ENCODE data around the gene CPNE6. TPM values are rescaled to one million over a fixed set of nuclear protein-coding genes. Genes with fewer than 3 reads are reported as not detected.

CPNE6 gene
- total RNA-seq, 1 donor = not detected

DNA sequence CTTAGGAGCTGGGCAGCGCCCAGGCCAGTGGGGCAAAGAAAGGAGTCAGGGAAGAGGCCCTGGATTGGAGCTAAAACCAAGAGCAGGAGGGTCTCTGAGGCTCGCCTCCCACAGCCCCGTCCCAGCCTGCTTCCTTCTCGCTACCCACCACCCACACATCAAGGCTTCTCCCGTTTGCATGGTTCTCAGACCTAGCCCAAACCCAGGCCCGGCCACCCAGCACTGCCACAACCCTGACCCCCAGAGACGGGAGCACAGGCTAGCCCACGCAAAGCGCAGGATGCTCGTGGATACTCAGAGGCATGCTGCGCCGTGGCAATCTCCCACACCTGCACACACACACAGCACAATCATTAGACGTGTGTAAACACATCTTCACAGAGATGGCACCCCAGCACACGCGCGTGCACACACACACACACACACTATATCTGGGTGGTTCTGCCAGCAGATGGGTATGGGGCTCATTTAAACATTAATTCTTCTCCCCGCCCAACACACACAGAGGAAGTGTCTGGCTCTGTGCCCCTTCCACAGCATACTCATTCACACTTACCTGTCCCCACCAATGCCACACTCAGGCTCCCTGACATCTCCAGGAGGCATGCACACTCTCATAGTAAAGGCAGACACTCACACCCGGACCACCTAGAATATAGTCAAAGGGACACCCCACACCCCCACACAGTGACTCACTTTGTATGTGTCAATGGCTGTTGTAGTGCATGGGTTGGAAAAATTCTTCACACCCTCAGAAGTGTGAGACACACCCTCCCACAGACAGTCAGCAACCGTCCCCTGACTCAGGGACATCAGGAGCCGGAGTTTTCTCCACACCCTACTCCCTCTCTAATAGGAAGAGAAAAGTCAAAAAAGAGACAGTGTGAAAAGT, 18.5 kb upstream of the CPNE6 start:
- TF ChIP-seq, protein P1, sequence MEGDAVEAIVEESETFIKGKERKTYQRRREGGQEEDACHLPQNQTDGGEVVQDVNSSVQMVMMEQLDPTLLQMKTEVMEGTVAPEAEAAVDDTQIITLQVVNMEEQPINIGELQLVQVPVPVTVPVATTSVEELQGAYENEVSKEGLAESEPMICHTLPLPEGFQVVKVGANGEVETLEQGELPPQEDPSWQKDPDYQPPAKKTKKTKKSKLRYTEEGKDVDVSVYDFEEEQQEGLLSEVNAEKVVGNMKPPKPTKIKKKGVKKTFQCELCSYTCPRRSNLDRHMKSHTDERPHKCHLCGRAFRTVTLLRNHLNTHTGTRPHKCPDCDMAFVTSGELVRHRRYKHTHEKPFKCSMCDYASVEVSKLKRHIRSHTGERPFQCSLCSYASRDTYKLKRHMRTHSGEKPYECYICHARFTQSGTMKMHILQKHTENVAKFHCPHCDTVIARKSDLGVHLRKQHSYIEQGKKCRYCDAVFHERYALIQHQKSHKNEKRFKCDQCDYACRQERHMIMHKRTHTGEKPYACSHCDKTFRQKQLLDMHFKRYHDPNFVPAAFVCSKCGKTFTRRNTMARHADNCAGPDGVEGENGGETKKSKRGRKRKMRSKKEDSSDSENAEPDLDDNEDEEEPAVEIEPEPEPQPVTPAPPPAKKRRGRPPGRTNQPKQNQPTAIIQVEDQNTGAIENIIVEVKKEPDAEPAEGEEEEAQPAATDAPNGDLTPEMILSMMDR (IDR thresholded peaks at IDR 0.05; ENCODE audit: insufficient read depth, low read length) = no peak
- DNase-seq (ENCODE audit: low read depth) = no peak
- peak overlapping the region; percentile 63 for H3K4me3 ChIP-seq (ENCODE audit: low read depth, low read length)

DNA sequence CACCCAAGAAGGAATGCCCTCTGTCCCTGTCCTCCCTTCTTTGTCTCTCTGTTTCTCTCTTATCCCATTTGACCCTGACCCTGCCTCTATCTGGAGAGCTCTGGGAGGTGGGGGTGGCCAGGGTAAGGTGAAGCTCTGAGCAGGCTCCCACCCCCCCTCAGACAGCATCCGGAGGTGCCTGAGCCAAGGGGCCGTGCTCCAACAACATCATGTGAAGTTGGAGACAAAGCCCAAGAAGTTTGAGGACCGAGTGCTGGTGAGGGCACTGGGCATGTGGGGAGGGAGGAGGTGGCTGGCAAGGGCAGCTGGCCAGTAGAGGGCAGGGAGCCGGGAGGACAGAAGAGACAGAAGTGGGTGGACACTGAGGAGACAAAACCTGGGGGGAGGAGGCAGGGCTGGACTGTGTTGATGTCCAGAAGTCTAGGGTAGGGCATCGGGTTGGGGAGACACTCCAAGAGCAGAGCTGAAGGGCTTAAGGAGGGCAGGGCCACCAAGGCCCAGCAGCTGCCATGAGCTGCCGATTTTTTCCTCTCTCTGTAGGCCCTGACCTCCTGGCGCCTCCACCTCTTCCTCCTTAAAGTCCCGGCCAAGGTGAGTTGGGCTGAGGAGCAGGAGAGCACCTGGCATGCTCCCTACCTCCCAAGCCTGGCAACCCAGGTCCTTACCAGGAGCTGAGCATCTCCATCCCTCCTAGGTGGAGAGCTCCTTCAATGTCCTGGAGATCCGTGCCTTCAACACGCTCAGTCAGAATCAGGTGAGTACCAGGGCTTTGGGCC, 17.6 kb upstream of the CPNE6 start:
- no peak overlapping the region for H3K4me3 ChIP-seq (ENCODE audit: low read depth, low read length)
- DNase-seq (ENCODE audit: low read depth) = no peak
- TF ChIP-seq, protein P1 (IDR thresholded peaks at IDR 0.05; ENCODE audit: insufficient read depth, low read length) = no peak

DNA sequence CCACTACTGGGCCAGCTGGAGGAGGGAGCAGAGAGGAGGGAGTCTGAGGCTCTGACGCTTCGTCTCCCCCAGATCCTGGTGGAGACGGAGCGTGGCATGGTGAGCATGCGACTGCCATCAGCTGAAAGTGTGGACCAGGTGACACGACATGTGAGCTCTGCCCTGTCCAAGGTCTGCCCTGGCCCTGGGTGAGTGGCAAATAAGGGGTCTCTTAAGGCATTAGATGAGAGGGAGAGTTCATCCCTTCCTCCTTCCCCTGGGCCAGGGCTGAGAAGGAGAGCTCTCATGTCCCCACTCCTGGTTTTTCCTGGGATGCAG, 17.1 kb upstream of the CPNE6 start:
- TF ChIP-seq, protein P1 (IDR thresholded peaks at IDR 0.05; ENCODE audit: insufficient read depth, low read length) = no peak
- no peak overlapping the region for H3K4me3 ChIP-seq (ENCODE audit: low read depth, low read length)
- DNase-seq (ENCODE audit: low read depth) = no peak

GRCh38 chr14:24054646-24055045, 16.7 kb upstream of the CPNE6 start:
- TF ChIP-seq, protein P1 (IDR thresholded peaks at IDR 0.05; ENCODE audit: insufficient read depth, low read length) = no peak

GRCh38 chr14:24055971-24056799, 15.2 kb upstream of the CPNE6 start:
- no peak for DNase-seq (ENCODE audit: low read depth)
- TF ChIP-seq, protein P1 (IDR thresholded peaks at IDR 0.05; ENCODE audit: insufficient read depth, low read length) = no peak
- no peak overlapping the region for H3K4me3 ChIP-seq (ENCODE audit: low read depth, low read length)

More at GRCh38 chr14:24054646-24055045, 16.7 kb upstream of the CPNE6 start:
- no peak overlapping the region for H3K4me3 ChIP-seq (ENCODE audit: low read depth, low read length)
- no peak for DNase-seq (ENCODE audit: low read depth)

DNA sequence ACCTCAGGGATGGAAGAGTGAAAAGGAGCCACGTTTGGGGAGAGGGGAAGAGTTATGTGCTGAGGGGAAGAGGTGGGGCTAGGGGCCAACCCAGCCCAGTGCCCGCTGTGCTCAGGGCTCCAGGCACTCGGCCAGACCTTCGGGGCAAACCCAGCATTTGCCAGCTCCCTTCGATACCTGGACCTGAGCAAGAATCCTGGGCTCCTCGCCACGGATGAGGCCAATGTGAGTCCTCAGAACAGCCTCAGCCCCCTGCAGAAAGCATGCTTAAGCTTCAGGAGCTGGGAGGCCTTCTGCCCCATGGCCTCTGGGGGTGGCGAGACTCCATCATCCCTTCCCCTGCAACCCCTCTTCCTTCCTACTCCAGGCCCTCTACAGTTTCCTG, 14.6 kb upstream of the CPNE6 start:
- no peak overlapping the region for H3K4me3 ChIP-seq (ENCODE audit: low read depth, low read length)
- no peak for DNase-seq (ENCODE audit: low read depth)
- TF ChIP-seq, protein P1 (IDR thresholded peaks at IDR 0.05; ENCODE audit: insufficient read depth, low read length) = no peak

Data from fibroblast of the aortic adventitia (primary cell).